ENCODE measurements around the gene XYLT1.
"Not testable (repeated sequence)": the region's sequence is repeated elsewhere in the genome, so short reads cannot be mapped to it uniquely, and the experiment has no call there.

Gene XYLT1

DNA sequence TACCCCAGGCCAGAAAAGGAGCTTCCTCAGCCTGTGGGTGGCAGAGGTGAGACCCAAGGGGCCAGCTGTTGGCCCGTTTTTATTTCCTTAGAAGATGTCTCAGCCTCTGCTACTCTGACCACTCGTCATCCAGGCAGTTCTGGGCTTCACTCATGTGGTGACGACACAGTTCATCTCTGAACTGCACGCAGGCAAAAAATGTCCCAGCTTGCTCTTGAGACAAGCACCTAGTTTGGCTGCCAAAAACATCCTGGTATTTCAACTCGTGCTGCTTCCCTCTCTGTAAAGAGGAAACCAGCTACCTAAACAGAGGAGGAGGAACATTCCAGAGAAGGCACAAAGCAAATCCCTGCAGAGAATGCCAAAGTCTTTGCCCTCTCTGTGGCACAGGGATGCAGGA lies 125.7 kb downstream of the XYLT1 start:
- Mint-ChIP-seq H3K27ac (peak overlapping the region; percentile 35), H3K4me1 (peaks cover 84% of the 10 kb centered on the region), H3K9me3 (no peaks in the 10 kb centered on the region), H3K4me3 (no peak overlapping the region), H3K36me3 (no peaks in the 10 kb centered on the region), H3K27me3 (no peaks in the 10 kb centered on the region)

DNA sequence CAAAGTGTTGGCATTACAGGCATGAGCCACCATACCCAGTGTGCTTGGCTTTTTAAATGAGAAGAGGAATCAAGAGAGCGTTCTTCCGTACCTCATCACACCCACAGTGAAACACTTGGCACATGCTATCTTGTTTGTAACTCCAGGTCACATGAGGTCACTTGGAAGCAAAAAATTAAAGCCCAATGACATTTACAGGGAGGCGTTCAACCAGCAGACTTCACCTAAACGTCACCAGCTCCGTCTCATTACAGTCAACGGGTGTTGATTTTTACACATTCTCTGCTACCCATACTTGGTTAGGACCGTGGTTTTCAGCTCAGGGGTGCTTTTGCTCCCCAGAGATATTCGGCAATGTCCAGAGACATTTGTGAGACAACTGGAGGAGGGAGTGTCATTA lies 127.0 kb downstream of the XYLT1 start:
- Mint-ChIP-seq H3K36me3 (no peaks in the 10 kb centered on the region), H3K4me3 (peak overlapping the region; percentile 64), H3K27me3 (no peaks in the 10 kb centered on the region), H3K27ac (peak overlapping the region; percentile 38), H3K4me1 (peaks cover 78% of the 10 kb centered on the region), H3K9me3 (no peaks in the 10 kb centered on the region)

DNA sequence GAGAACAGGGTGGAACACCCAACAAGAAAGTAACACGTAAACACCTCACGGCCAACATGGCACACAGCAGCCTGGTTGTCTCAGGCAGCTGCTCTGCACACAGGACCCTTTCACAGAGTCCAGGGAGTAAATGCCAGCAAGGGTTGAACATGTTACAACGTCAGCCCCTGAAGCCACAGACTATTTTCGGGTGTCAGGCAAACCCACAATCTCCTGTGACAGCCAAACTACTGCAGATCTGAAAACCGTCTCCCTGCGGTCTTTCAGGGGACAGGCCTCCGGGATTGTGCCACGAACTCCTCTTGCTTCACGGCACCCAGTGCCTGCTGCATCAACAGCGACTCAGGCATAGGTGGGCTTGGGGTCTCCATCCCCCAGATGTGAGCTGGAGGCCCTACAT lies 127.7 kb downstream of the XYLT1 start:
- Mint-ChIP-seq H3K27me3 (no peaks in the 10 kb centered on the region), H3K4me1 (peaks cover 75% of the 10 kb centered on the region), H3K36me3 (no peaks in the 10 kb centered on the region), H3K27ac (peak overlapping the region; percentile 48), H3K9me3 (no peaks in the 10 kb centered on the region), H3K4me3 (peak overlapping the region; percentile 53)

DNA sequence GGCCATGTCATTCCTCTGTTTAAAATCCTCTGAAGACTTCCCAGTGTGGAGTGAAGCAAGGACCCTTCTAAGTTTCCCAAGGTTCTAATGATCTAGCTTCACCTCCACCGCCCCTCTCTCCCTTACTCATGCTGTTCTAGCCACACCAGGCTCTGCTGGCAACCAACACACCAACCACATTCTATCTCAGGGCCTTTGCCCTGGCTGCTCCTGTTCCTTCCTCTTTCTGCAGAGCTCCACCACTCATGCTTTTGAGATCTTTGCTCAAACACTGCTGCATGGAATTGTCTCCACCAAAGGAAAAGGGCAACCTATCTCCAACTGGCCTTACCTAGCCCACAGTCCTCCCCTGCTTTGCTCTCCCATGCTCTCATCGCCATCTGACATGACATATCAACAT lies 128.7 kb downstream of the XYLT1 start:
- peaks cover 67% of the 10 kb centered on the region for H3K4me1 Mint-ChIP-seq
- H3K36me3 Mint-ChIP-seq: no peaks in the 10 kb centered on the region
- no peaks in the 10 kb centered on the region for H3K27me3 Mint-ChIP-seq
- H3K9me3 Mint-ChIP-seq: no peaks in the 10 kb centered on the region
- H3K4me3 Mint-ChIP-seq: peak overlapping the region; percentile 31
- H3K27ac Mint-ChIP-seq: peak overlapping the region; percentile 19

DNA sequence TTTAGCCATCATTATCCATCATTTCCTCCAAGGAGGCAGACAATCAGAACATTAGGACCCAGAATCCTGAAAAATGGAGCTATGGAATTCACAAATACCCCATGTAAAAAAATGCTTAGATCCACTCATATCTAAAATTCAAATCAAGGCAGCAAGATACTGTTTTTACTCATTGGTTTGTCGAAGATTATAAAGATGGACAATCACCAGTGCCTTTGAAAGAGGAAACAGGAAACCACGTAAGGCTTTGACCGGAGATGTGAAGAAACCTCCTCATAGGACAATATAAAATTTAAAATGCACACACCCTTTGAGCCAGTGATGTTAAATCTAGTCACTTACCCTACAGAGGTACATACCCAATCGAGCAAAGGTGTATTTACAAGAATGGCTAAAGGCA lies 130.0 kb downstream of the XYLT1 start:
- H3K4me3 Mint-ChIP-seq: peak overlapping the region; percentile 15
- no peaks in the 10 kb centered on the region for H3K27me3 Mint-ChIP-seq
- H3K27ac Mint-ChIP-seq: no peak overlapping the region
- H3K4me1 Mint-ChIP-seq: peaks cover 64% of the 10 kb centered on the region
- peaks cover 1% of the 10 kb centered on the region for H3K36me3 Mint-ChIP-seq
- H3K9me3 Mint-ChIP-seq: no peaks in the 10 kb centered on the region

DNA sequence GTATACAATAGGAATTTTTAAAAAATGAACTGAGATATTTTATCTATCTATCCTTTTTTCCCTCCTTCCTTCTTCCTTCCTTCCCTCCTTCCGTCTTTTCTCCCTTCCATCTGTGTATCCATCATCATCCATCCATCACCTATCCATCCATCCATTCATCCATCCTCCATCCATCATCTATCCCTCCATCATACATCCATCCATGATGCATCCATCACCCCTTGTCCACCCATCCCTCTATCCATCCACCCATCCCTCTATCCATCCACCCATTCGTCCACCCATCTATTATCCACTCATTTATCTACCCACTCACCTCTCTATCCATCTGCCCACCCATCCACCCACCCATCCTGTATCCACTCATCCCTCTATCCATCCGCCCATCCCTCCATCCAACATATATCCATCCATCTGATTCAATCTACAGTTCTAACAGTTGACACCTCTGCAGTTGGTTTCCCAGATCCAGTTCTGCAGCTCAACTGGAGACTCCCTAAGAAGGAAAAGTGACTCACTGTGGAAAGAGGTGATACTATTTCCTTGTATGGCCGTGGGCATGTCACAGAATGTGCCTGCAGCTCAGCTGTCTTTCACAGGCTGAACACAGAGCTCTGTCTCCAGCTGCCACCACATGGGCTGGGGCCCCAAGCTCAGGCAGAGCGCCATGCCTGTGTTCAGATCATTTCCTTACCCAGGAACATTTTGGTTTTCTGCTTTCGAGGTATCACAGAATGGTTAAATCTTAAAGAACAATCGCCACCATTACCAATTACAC lies 130.8 kb downstream of the XYLT1 start:
- Mint-ChIP-seq H3K27ac (peak overlapping the region; percentile 15), H3K4me3 (no peak overlapping the region), H3K4me1 (peaks cover 61% of the 10 kb centered on the region)

DNA sequence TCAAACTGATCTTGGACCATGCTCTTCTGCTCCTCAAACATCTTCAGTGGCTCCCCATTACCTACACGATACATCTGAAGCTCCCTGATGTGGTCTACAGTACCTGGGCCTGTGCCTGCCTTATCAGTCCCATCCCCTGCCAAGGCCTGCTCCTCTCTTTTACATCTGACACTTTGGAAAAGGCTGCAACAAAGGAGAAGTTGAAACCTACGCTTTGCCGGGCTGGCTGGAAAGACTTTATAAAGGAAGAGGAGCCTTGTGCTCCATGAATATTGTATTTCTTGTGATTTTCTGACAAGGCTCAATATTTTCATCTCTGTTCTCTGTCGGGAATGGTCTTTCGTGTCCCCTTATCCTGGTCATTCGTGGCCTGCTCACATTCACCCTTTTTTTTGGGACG lies 132.5 kb downstream of the XYLT1 start:
- Mint-ChIP-seq H3K27ac (no peak overlapping the region), H3K27me3 (no peaks in the 10 kb centered on the region), H3K4me3 (no peak overlapping the region), H3K4me1 (peaks cover 46% of the 10 kb centered on the region), H3K9me3 (no peaks in the 10 kb centered on the region), H3K36me3 (peaks cover 2% of the 10 kb centered on the region)

More for the DNA sequence above, 130.8 kb downstream of the XYLT1 start:
- Mint-ChIP-seq H3K27me3 (no peaks in the 10 kb centered on the region), H3K9me3 (no peaks in the 10 kb centered on the region), H3K36me3 (peaks cover 2% of the 10 kb centered on the region)

DNA sequence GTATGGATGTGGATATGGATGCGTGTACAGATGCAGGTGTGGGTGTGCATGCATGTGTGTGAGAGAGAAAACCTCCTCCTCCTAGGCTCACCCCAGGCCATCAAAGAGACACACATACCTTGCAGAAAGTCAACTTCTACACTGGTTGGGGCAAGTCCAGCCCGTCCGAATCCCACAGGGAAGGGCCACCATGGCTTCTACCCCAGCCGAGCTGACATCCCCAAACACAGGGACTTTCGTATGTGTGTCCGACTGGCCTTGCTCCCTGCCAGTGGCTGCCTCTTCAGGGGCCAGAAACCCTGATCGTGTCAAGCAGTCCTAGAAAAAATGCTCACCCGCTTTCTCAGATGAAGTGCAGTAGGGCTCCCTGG lies 134.2 kb downstream of the XYLT1 start:
- no peaks in the 10 kb centered on the region for H3K9me3 Mint-ChIP-seq

DNA sequence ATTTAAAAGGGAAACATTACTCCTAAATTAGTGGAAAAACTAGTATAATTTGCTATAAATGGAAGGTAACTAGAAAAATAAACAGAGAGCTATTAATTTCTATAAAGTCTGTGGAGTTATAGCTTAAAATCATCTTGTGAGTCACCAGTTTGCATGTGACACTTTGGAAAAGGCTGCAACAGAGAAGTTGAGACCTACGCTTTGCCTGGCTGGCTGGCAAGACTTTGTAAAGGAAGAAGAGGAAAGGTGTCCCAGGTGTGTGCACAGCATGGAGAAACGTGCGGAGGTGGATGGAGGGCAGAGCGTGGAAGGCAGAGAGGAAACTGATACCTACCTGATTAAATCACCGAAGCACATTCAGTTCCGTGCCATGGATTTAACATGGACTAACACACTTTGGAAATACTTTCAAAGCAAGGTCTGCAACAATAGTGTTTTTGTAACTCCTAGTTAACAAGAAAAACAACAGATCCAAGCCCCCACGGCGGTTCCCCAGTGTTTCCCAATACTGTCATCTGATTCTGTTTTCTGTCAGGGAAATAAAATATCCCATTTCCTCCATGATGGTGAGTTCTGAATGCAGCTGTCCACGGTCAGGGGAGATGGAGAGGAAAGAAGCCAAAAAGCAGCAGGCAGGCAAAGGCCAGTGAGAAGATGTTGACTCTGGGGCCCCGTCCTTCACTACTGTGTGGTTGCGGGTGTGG lies 134.8 kb downstream of the XYLT1 start:
- Mint-ChIP-seq H3K27ac (no peak overlapping the region), H3K9me3 (no peaks in the 10 kb centered on the region), H3K36me3 (peaks cover 2% of the 10 kb centered on the region), H3K4me1 (peaks cover 28% of the 10 kb centered on the region), H3K27me3 (no peaks in the 10 kb centered on the region), H3K4me3 (no peak overlapping the region)

More for the DNA sequence above, 134.2 kb downstream of the XYLT1 start:
- peaks cover 2% of the 10 kb centered on the region for H3K36me3 Mint-ChIP-seq
- no peak overlapping the region for H3K27ac Mint-ChIP-seq
- peaks cover 33% of the 10 kb centered on the region for H3K4me1 Mint-ChIP-seq
- no peak overlapping the region for H3K4me3 Mint-ChIP-seq
- no peaks in the 10 kb centered on the region for H3K27me3 Mint-ChIP-seq

DNA sequence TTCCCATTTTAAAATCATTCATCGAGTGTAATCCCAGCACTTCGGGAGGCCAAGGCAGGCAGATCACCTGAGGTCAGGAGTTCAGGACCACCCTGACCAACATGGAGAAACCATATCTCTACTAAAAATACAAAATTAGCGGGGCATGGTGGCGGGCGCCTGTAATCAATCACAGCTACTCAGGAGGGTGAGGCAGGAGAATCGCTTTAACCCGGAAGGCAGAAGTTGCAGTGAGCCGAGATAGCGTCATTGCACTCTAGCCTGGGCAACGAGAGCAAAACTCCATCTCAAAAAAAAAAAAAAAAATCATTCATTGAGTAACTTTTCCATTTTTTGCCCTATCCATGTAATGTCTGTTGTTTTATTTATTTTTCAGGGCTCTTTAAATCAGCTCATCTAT lies 135.4 kb downstream of the XYLT1 start:
- not testable (repeated sequence) for H3K27me3 Mint-ChIP-seq, H3K9me3 Mint-ChIP-seq, H3K27ac Mint-ChIP-seq, H3K4me3 Mint-ChIP-seq, H3K36me3 Mint-ChIP-seq
- H3K4me1 Mint-ChIP-seq: peaks cover 22% of the 10 kb centered on the region

DNA sequence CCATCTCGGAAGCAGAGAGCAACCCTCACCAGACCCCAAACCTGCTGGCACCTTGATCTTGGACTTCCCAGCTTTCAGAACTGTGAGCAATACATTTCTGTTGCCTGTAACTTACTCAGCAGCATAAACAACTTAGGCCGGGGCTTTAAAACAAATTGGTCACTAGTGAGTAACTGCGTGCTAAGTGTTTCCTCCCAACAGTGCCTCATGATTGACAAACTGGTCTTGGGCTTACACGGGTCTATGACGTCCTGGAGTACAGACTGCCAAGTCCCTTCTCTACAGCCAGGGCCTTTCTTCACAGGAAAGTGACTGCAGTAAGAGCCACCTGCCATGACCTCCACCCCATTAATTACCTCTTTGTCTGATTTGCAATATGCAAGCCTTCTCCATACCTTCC lies 136.7 kb downstream of the XYLT1 start:
- Mint-ChIP-seq H3K4me3 (no peak overlapping the region), H3K4me1 (peaks cover 19% of the 10 kb centered on the region), H3K27ac (no peak overlapping the region), H3K36me3 (peaks cover 2% of the 10 kb centered on the region), H3K9me3 (no peaks in the 10 kb centered on the region), H3K27me3 (no peaks in the 10 kb centered on the region)

DNA sequence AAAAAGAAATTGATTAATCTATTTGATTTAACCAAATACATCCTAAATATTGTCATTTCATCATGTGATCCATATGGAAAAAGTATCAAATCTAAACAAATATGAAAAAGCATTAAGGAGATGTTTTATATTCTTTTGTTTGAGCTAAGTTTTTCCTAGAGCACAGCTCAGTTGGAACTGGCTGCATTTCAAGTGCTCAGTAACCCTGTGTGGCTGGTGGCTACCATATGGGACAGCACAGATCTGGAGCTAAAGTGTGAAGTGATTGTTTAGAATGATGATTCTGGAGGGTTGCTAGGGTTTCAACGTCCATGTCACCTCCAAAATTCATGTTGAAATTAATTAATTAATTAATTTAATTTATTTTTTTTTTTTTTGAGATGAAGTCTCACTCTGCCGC lies 137.5 kb downstream of the XYLT1 start:
- H3K9me3 Mint-ChIP-seq: no peaks in the 10 kb centered on the region
- peaks cover 2% of the 10 kb centered on the region for H3K36me3 Mint-ChIP-seq
- no peak overlapping the region for H3K4me3 Mint-ChIP-seq
- H3K27ac Mint-ChIP-seq: no peak overlapping the region
- peaks cover 19% of the 10 kb centered on the region for H3K4me1 Mint-ChIP-seq
- no peaks in the 10 kb centered on the region for H3K27me3 Mint-ChIP-seq

DNA sequence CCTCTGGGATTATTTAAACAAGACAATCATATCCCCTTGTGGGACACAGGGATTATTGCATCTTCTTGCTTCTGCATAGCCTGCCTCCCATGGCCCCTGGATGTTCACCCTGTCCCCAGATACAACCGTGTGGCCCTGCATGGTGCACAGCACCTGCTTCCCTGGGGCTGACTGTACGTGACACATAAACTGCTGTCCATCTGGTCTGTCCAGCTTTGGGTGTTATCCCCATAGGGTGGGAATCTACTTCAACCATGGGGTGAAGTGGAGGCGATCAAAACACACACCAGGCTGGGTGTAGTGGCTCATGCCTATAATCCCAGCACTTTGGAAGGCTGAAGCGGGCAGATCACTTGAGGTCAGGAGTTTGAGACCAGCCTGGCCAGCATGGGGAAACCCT lies 138.8 kb downstream of the XYLT1 start:
- H3K9me3 Mint-ChIP-seq: no peaks in the 10 kb centered on the region
- H3K36me3 Mint-ChIP-seq: peaks cover 2% of the 10 kb centered on the region
- no peaks in the 10 kb centered on the region for H3K27me3 Mint-ChIP-seq
- no peak overlapping the region for H3K4me3 Mint-ChIP-seq
- peaks cover 19% of the 10 kb centered on the region for H3K4me1 Mint-ChIP-seq
- H3K27ac Mint-ChIP-seq: no peak overlapping the region

DNA sequence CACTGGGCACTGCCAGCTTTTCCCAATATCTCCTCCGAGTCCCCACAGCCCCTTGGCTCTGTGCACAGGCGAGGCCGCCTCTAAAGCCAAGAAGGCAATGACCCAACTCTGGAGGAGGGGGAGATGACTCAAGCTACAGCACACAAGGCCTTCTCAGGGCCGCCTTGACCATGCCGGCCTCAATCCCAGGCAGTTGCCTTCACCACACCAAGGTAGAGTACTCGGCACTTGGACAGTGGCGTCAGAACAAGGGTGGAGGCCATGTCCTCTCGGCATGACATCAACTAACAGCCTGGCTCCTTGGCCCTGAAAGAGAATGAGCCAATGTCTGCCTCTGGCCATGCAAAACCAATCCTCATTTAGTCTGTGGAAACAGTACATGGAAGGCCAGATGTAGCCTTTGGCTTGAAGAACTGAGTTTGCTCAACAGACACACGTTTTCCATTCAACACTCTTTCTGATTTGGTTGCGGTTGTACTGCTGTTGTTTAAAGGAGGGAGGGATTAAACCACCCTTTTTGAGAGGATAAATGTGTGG lies 139.6 kb downstream of the XYLT1 start:
- H3K27me3 Mint-ChIP-seq: no peaks in the 10 kb centered on the region
- no peak overlapping the region for H3K27ac Mint-ChIP-seq
- H3K4me3 Mint-ChIP-seq: no peak overlapping the region
- H3K36me3 Mint-ChIP-seq: peaks cover 2% of the 10 kb centered on the region
- H3K9me3 Mint-ChIP-seq: no peaks in the 10 kb centered on the region
- H3K4me1 Mint-ChIP-seq: peaks cover 21% of the 10 kb centered on the region

DNA sequence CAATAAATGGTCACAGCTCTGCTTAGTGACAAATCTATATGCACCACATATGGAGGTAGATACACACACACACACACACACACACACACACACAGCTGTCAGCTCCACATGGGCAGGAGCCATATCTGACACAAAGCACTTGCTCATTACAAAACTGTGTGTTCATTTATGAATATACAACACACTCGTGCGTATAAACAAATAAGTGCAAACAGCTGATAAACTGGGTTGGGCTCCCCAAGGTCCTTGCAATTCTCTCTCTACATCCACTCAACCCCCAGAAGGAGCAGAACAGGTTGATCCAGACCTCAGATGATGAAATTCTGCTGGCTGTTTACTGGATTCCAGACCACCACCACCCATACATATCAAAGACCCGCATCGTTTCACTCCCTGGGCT lies 140.7 kb downstream of the XYLT1 start:
- Mint-ChIP-seq H3K27me3 (no peaks in the 10 kb centered on the region), H3K4me1 (peaks cover 16% of the 10 kb centered on the region), H3K27ac (no peak overlapping the region), H3K36me3 (no peaks in the 10 kb centered on the region), H3K4me3 (no peak overlapping the region), H3K9me3 (no peaks in the 10 kb centered on the region)

DNA sequence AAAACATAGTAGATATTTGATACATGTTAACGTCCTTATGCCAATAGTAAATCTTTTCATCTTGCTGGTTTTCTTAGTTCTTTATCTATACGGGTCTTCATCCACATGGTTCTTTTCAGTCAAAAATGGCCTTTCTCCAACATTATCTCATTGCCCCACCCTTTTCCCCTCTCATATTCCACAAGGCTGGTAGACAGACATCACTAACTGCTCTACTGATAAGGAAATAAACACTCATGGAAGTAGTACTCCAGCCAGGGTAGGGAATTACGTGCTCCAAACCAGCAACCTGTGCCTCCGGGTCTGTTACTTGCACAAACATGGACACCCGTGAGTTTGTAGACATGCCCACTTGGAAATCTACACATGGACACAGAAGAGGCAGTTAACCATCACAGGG lies 141.4 kb downstream of the XYLT1 start:
- Mint-ChIP-seq H3K36me3 (no peaks in the 10 kb centered on the region), H3K4me1 (peaks cover 16% of the 10 kb centered on the region), H3K9me3 (no peaks in the 10 kb centered on the region), H3K27me3 (no peaks in the 10 kb centered on the region), H3K4me3 (no peak overlapping the region), H3K27ac (no peak overlapping the region)
